CD4-positive, alpha-beta T cell (primary cell): ENCODE data around the gene S100B. TPM values are rescaled to one million over a fixed set of nuclear protein-coding genes. Genes with fewer than 3 reads are reported as not detected.

Experiments used
- ATAC-seq: fragments of 200-7000 bp; cut with Tn5 transposase; one replicate; pipeline ENCODE4 v1.10.0; 2022; ENCODE audit warnings: mild to moderate bottlenecking; ENCODE audit not compliant: poor library complexity
- CTCF ChIA-PET: fragments of 350-600 bp; sonication (Branson Sonifier 250); formaldehyde crosslinking; loops from one replicate; lab custom pipeline; 2021; ENCODE audit warnings: antibody characterized with exemption, inconsistent platforms; lab: Charles Lee
- POLR2A ChIA-PET: fragments of 350-600 bp; sonication (Branson Sonifier 250); formaldehyde crosslinking; loops from one replicate; lab custom pipeline; 2021; ENCODE audit warnings: antibody characterized with exemption, inconsistent platforms; lab: Charles Lee
- DNase-seq, 14 experiments: peaks; one replicate each; pipeline ENCODE4 v3.0.0-alpha.2; 2013 to 2020; ENCODE audit warnings: mixed read lengths in 2 of 14
- H3K27ac ChIP-seq, 2 donors: one replicate each; pipeline versions ENCODE4 v1.5.1 to v1.7.0; 2013; ENCODE audit warnings: low read length in 2 of 2, low read depth in 1 of 2, mild to moderate bottlenecking in 1 of 2
- H3K27me3 ChIP-seq, 2 experiments: 1 replicate in 1 of 2; 2 replicates in 1 of 2; pipeline versions ENCODE4 v1.6.1 to v1.7.0; 2013; ENCODE audit warnings: low read length in 2 of 2, control low read depth in 1 of 2, mild to moderate bottlenecking in 1 of 2, moderate library complexity in 1 of 2; ENCODE audit not compliant: insufficient read depth in 2 of 2, control insufficient read depth in 1 of 2
- H3K36me3 ChIP-seq: one replicate; pipeline ENCODE4 v1.6.1; 2013; ENCODE audit warnings: low read length, control low read depth; ENCODE audit not compliant: insufficient read depth
- H3K4me1 ChIP-seq: one replicate; pipeline ENCODE4 v1.6.1; 2013; ENCODE audit warnings: low read length, control low read depth; ENCODE audit not compliant: insufficient read depth
- H3K4me3 ChIP-seq: one replicate; pipeline ENCODE4 v1.5.1; 2013; ENCODE audit warnings: mild to moderate bottlenecking, low read length, moderate library complexity
- H3K9me3 ChIP-seq, 2 experiments: 1 replicate in 1 of 2; 2 replicates in 1 of 2; pipeline versions ENCODE4 v1.6.1 to v1.7.0; 2013; ENCODE audit warnings: low read length in 2 of 2, mild to moderate bottlenecking in 2 of 2, control low read depth in 1 of 2, moderate library complexity in 1 of 2; ENCODE audit not compliant: control insufficient read depth in 1 of 2, insufficient read depth in 1 of 2
- H3K27ac Mint-ChIP-seq: one replicate; pipeline ENCODE4 v1.8.0; 2020; ENCODE audit warnings: mixed read lengths
- H3K27me3 Mint-ChIP-seq: one replicate; pipeline ENCODE4 v1.8.0; 2021; ENCODE audit warnings: mixed read lengths
- H3K36me3 Mint-ChIP-seq: one replicate; pipeline ENCODE4 v1.8.0; 2021; ENCODE audit warnings: low read depth, mixed read lengths
- H3K4me1 Mint-ChIP-seq: one replicate; pipeline ENCODE4 v1.8.0; 2021; ENCODE audit warnings: low read depth, mixed read lengths
- H3K4me3 Mint-ChIP-seq: one replicate; pipeline ENCODE4 v1.8.0; 2020; ENCODE audit warnings: mild to moderate bottlenecking, mixed read lengths
- H3K9me3 Mint-ChIP-seq: one replicate; pipeline ENCODE4 v1.8.0; 2020; ENCODE audit warnings: mixed read lengths
- CTCF ChIP-seq: fragments of 200-600 bp; IDR thresholded peaks from one replicate; pipeline ENCODE4 v1.8.0; 2022; ENCODE audit warnings: antibody characterized with exemption, mild to moderate bottlenecking
- intact Hi-C, 2 experiments: fragments of 100-400 bp; cut with DNase I in 1 of 2; cut with micrococcal nuclease in 1 of 2; formaldehyde crosslinking; loops; one replicate each; pipeline versions ENCODE4 v1.15.1 to v1.9.0; 2023 to 2025; cut with DNase I, micrococcal nuclease
- total RNA-seq, 174 experiments: library from RNA in 2 of 174; stranded (reverse) in 2 of 174; gene quantifications; one replicate each; pipeline ENCODE4 v1.2.3 and lab custom pipeline; 2021 to 2026

The S100B gene
- total RNA-seq, 2 experiments from 2014 or later: 0.47 to 0.52 TPM

GRCh38 chr21:46619846-46620245 is 15.0 kb upstream of the S100B start:
- peaks cover 47% of the 10 kb centered on the region for H3K4me1 ChIP-seq
- Mint-ChIP-seq H3K27ac (peak overlapping the region; percentile 94), H3K4me3 (no peak overlapping the region), H3K36me3 (no peaks in the 10 kb centered on the region), H3K4me1 (peaks cover 62% of the 10 kb centered on the region), H3K9me3 (peaks cover 2% of the 10 kb centered on the region), H3K27me3 (no peaks in the 10 kb centered on the region)
- intact Hi-C loops: no loop called here
- H3K27me3 ChIP-seq: no peaks in the 10 kb centered on the region
- ATAC-seq: no peak
- no peak for TF ChIP-seq CTCF
- H3K9me3 ChIP-seq: no peaks in the 10 kb centered on the region
- ChIA-PET POLR2A (interaction anchor here (0.8 to 5.2 kb wide), 3 partner anchors 15 to 68 kb away, joined by 4 to 90 read pairs (median 6); partner anchors contain the start of gene PRMT2), CTCF (no interaction called here)
- no peaks in the 10 kb centered on the region for H3K36me3 ChIP-seq
- no peak overlapping the region for H3K4me3 ChIP-seq
- H3K27ac ChIP-seq: no peak overlapping the region
- no peak for DNase-seq

DNA sequence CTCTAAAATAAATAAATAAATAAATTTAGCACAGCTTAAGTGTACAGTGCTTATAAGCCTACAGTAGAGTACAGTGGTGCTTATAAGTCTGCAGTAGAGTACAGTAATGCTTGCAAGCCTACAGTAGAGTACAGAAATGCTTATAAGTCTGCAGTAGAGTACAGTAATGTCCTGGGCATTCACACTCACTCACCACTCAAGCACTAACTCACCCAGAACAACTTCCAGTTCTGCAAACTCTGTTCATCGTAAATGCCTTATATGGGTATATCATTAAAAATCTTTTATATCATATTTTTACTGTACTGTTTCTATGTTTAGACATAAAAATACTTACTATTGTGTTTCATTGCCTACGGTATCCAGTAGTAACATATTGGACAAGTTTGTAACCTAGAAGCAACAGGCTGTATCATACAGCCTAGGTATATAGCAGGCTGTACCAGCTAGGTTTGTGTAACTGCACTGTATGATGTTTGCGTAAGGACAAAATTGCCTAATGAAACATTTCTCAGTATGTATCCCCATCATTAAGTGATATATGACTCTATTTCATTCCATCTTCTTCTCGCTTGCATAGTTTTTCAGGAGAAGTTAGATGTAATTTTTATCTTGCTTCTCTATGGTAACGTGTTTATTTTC is 14.0 kb upstream of the S100B start:
- no peak overlapping the region for H3K27ac Mint-ChIP-seq
- Histone ChIP-seq H3K4me3 (no peak overlapping the region), H3K4me1 (peaks cover 38% of the 10 kb centered on the region), H3K27me3 (no peaks in the 10 kb centered on the region), H3K36me3 (no peaks in the 10 kb centered on the region), H3K27ac (no peak overlapping the region), H3K9me3 (no peaks in the 10 kb centered on the region)
- ChIA-PET CTCF (no interaction called here), POLR2A (interaction anchor here (0.8 to 5.2 kb wide), 3 partner anchors 16 to 67 kb away, joined by 4 to 90 read pairs (median 6); partner anchors contain the start of gene PRMT2)
- H3K27me3 Mint-ChIP-seq: no peaks in the 10 kb centered on the region
- H3K4me3 Mint-ChIP-seq: no peak overlapping the region
- intact Hi-C loops: no loop called here
- ATAC-seq (no peak), DNase-seq (no peak)
- peaks cover 2% of the 10 kb centered on the region for H3K9me3 Mint-ChIP-seq
- peaks cover 62% of the 10 kb centered on the region for H3K4me1 Mint-ChIP-seq
- no peak for TF ChIP-seq CTCF
- H3K36me3 Mint-ChIP-seq: no peaks in the 10 kb centered on the region

DNA sequence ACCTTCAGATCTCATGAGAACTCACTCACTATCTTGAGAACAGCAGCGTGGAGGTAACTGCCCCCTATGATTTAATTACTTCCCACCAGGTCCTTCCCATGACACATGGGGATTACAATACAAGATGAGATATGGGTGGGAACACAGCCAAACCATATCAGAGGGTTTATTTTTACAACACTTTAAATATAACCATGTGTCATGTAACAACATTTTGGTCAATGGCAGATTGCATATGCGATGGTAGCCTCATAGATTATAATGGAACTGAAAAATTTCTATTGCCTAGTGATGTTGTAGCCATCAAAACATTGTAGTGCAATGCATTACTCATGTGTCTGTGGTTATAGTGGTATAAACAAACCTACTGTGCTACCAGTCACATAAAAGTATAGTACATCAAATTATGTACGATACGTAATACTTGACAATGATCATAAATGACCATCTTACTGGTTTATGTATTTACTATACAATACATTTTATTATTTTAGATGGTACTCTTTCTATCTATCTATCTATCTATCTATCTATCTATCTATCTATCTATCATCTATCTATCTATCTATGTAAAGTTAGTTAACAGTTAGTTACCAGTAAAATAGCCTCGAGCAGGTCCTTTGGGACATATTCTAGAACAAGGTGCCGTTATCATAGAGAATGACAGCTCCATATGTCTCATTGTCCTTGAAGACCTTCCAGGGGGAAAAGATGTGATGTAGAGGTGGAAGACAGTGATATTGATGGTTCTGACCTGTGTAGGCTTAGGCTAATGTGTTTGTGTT is 12.6 kb upstream of the S100B start:
- H3K27me3 Mint-ChIP-seq: no peaks in the 10 kb centered on the region
- no peaks in the 10 kb centered on the region for H3K36me3 Mint-ChIP-seq
- H3K4me1 Mint-ChIP-seq: peaks cover 54% of the 10 kb centered on the region

More for the DNA sequence above, 12.6 kb upstream of the S100B start:
- no peak overlapping the region for H3K4me3 Mint-ChIP-seq
- peaks cover 2% of the 10 kb centered on the region for H3K9me3 Mint-ChIP-seq
- Histone ChIP-seq H3K27ac (no peak overlapping the region), H3K4me1 (peaks cover 26% of the 10 kb centered on the region), H3K4me3 (no peak overlapping the region), H3K36me3 (no peaks in the 10 kb centered on the region), H3K27me3 (no peaks in the 10 kb centered on the region), H3K9me3 (no peaks in the 10 kb centered on the region)
- ATAC-seq (no peak), DNase-seq (no peak)
- no peak for TF ChIP-seq CTCF
- POLR2A ChIA-PET: interaction anchor here (0.7 kb wide), 1 partner anchor 118 kb away, joined by 3 read pairs; no protein-coding TSS in a partner anchor
- no peak overlapping the region for H3K27ac Mint-ChIP-seq
- CTCF ChIA-PET: interaction anchor here (1.2 kb wide), 1 partner anchor 22 kb away, joined by 3 read pairs; no protein-coding TSS in a partner anchor
- intact Hi-C loops: no loop called here
